Measurements from ENCODE around the gene TPGS2.

Gene TPGS2

GRCh38 chr18:36811430-36811829, 17.4 kb downstream of the TPGS2 start:
- TF ChIP-seq CTCF (IDR thresholded peaks at IDR 0.05; ENCODE audit: control extremely low read depth, extremely low read depth, low read depth, missing control alignments), result no peak
- CTCF ChIA-PET, result interaction anchor here (0.9 to 6.5 kb wide), 10 partner anchors 8 to 125 kb away, joined by 3 to 41 read pairs (median 8); partner anchors contain the start of genes KIAA1328 and TPGS2
- POLR2A ChIA-PET, result no interaction called here
- DNase-seq (ENCODE audit: extremely low spot score), result no peak

GRCh38 chr18:36809590-36810381, 19.0 kb downstream of the TPGS2 start:
- DNase-seq (ENCODE audit: extremely low spot score), result peak; percentile 76
- CTCF ChIA-PET, result interaction anchor here (0.8 to 6.5 kb wide), 12 partner anchors 9 to 792 kb away, joined by 3 to 41 read pairs (median 10); partner anchors contain the start of genes KIAA1328 and TPGS2
- POLR2A ChIA-PET, result no interaction called here
- TF ChIP-seq CTCF (IDR thresholded peaks at IDR 0.05; ENCODE audit: control extremely low read depth, extremely low read depth, low read depth, missing control alignments), result peak; percentile 74

- ChIA-PET POLR2A (no interaction called here), CTCF (interaction anchor here (0.8 to 6.1 kb wide), 9 partner anchors 10 to 791 kb away, joined by 3 to 41 read pairs (median 8); partner anchors contain the start of genes KIAA1328 and TPGS2)
- no peak for DNase-seq (ENCODE audit: extremely low spot score)
- TF ChIP-seq CTCF (IDR thresholded peaks at IDR 0.05; ENCODE audit: control extremely low read depth, extremely low read depth, low read depth, missing control alignments), result no peak
Observed at GRCh38 chr18:36808681-36809080, 20.1 kb downstream of the TPGS2 start.

- no peak for DNase-seq (ENCODE audit: extremely low spot score)
- ChIA-PET CTCF (interaction anchor here (1.0 to 5.4 kb wide), 3 partner anchors 14 to 125 kb away, joined by 3 to 37 read pairs (median 5); no protein-coding TSS in a partner anchor), POLR2A (no interaction called here)
- TF ChIP-seq CTCF (IDR thresholded peaks at IDR 0.05; ENCODE audit: control extremely low read depth, extremely low read depth, low read depth, missing control alignments), result no peak
Observed at GRCh38 chr18:36805105-36805504, 23.7 kb downstream of the TPGS2 start.

- TF ChIP-seq CTCF (IDR thresholded peaks at IDR 0.05; ENCODE audit: control extremely low read depth, extremely low read depth, low read depth, missing control alignments), result no peak
- DNase-seq (ENCODE audit: extremely low spot score), result no peak
- ChIA-PET POLR2A (no interaction called here), CTCF (interaction anchor here (0.8 to 4.3 kb wide), 6 partner anchors 9 to 781 kb away, joined by 4 to 24 read pairs (median 6); no protein-coding TSS in a partner anchor)
Observed at GRCh38 chr18:36798738-36799473, 29.9 kb downstream of the TPGS2 start.

GRCh38 chr18:36792634-36793283, 36.0 kb downstream of the TPGS2 start:
- TF ChIP-seq CTCF (IDR thresholded peaks at IDR 0.05; ENCODE audit: control extremely low read depth, extremely low read depth, low read depth, missing control alignments), result no peak
- no peak for DNase-seq (ENCODE audit: extremely low spot score)
- POLR2A ChIA-PET, result no interaction called here
- CTCF ChIA-PET, result interaction anchor here (2.9 kb wide), 1 partner anchor 18 kb away, joined by 12 read pairs; no protein-coding TSS in a partner anchor

All from GM10248 (cell line).